ENCODE measurements around the gene THADA. TPM values are rescaled to one million over a fixed set of nuclear protein-coding genes. Genes with fewer than 3 reads are reported as not detected.

Gene THADA
- total RNA-seq, 1 experiment from 2014 or later: 29.4 TPM

GRCh38 chr2:43238176-43238575 is 357.7 kb downstream of the THADA start:
- Histone ChIP-seq H3K36me3 (ENCODE audit: insufficient read depth, low read length) (no peaks in the 10 kb centered on the region), H3K4me1 (ENCODE audit: low read length) (peaks cover 18% of the 10 kb centered on the region), H3K9me3 (ENCODE audit: low read length) (no peaks in the 10 kb centered on the region), H3K4me2 (ENCODE audit: low read depth, low read length, poor library complexity, severe bottlenecking) (no peak overlapping the region), H3K9me2 (replicated peaks; ENCODE audit: insufficient read depth, low read length) (no peaks in the 10 kb centered on the region), H3K79me2 (ENCODE audit: low read length) (no peaks in the 10 kb centered on the region), H3K9ac (ENCODE audit: low read length) (no peak overlapping the region), H4K20me1 (ENCODE audit: insufficient read depth, low read depth, low read length) (no peaks in the 10 kb centered on the region), H3K27me3 (ENCODE audit: low read length) (no peaks in the 10 kb centered on the region), H3K4me3 (ENCODE audit: low read length) (no peak overlapping the region), H3K27ac (ENCODE audit: low read length) (no peak overlapping the region), H2AFZ (ENCODE audit: low read length) (no peak overlapping the region)
- no peak for DNase-seq

- peak overlapping the region; percentile 47 for H3K4me2 ChIP-seq (ENCODE audit: low read depth, low read length, poor library complexity, severe bottlenecking)
These were observed 362.3 kb downstream of the THADA start for GRCh38 chr2:43233218-43234212.

GRCh38 chr2:43230951-43231827 is 364.6 kb downstream of the THADA start:
- Histone ChIP-seq H3K4me3 (ENCODE audit: low read length) (peak overlapping the region; percentile 29; the same call in 1 of the 2 replicates), H2AFZ (ENCODE audit: low read length) (no peak overlapping the region), H3K9me3 (ENCODE audit: low read length) (no peaks in the 10 kb centered on the region), H3K9ac (ENCODE audit: low read length) (peak overlapping the region; percentile 49), H3K36me3 (ENCODE audit: insufficient read depth, low read length) (no peaks in the 10 kb centered on the region), H3K9me2 (replicated peaks; ENCODE audit: insufficient read depth, low read length) (no peaks in the 10 kb centered on the region), H3K27me3 (ENCODE audit: low read length) (no peaks in the 10 kb centered on the region), H3K79me2 (ENCODE audit: low read length) (peaks cover 1% of the 10 kb centered on the region), H3K4me2 (ENCODE audit: low read depth, low read length, poor library complexity, severe bottlenecking) (peak overlapping the region; percentile 59), H3K4me1 (ENCODE audit: low read length) (peaks cover 66% of the 10 kb centered on the region), H3K27ac (ENCODE audit: low read length) (peak overlapping the region; percentile 93), H4K20me1 (ENCODE audit: insufficient read depth, low read depth, low read length) (no peaks in the 10 kb centered on the region)
- peak; percentile 59 for DNase-seq

More at GRCh38 chr2:43233218-43234212, 362.3 kb downstream of the THADA start:
- peak overlapping the region; percentile 33 for H3K9ac ChIP-seq (ENCODE audit: low read length)
- H3K9me3 ChIP-seq (ENCODE audit: low read length): no peaks in the 10 kb centered on the region
- H3K9me2 ChIP-seq (replicated peaks; ENCODE audit: insufficient read depth, low read length): no peaks in the 10 kb centered on the region
- H3K4me3 ChIP-seq (ENCODE audit: low read length): peak overlapping the region; percentile 9; the same call in 1 of the 2 replicates
- H4K20me1 ChIP-seq (ENCODE audit: insufficient read depth, low read depth, low read length): no peaks in the 10 kb centered on the region
- peaks cover 60% of the 10 kb centered on the region for H3K4me1 ChIP-seq (ENCODE audit: low read length)
- no peaks in the 10 kb centered on the region for H3K79me2 ChIP-seq (ENCODE audit: low read length)
- H3K36me3 ChIP-seq (ENCODE audit: insufficient read depth, low read length): no peaks in the 10 kb centered on the region
- peak; percentile 77 for DNase-seq
- H3K27ac ChIP-seq (ENCODE audit: low read length): peak overlapping the region; percentile 73
- no peaks in the 10 kb centered on the region for H3K27me3 ChIP-seq (ENCODE audit: low read length)
- no peak overlapping the region for H2AFZ ChIP-seq (ENCODE audit: low read length)

GRCh38 chr2:43230351-43230885 is 365.4 kb downstream of the THADA start:
- Histone ChIP-seq H3K9me3 (ENCODE audit: low read length) (no peaks in the 10 kb centered on the region), H2AFZ (ENCODE audit: low read length) (no peak overlapping the region), H3K79me2 (ENCODE audit: low read length) (peaks cover 9% of the 10 kb centered on the region), H3K4me2 (ENCODE audit: low read depth, low read length, poor library complexity, severe bottlenecking) (peak overlapping the region; percentile 59), H3K36me3 (ENCODE audit: insufficient read depth, low read length) (no peaks in the 10 kb centered on the region), H3K4me3 (ENCODE audit: low read length) (peak overlapping the region; percentile 29; the same call in 1 of the 2 replicates), H3K27ac (ENCODE audit: low read length) (peak overlapping the region; percentile 93), H3K9ac (ENCODE audit: low read length) (peak overlapping the region; percentile 49), H3K9me2 (replicated peaks; ENCODE audit: insufficient read depth, low read length) (no peaks in the 10 kb centered on the region), H3K4me1 (ENCODE audit: low read length) (peaks cover 66% of the 10 kb centered on the region), H4K20me1 (ENCODE audit: insufficient read depth, low read depth, low read length) (peaks cover 8% of the 10 kb centered on the region; the same call in 1 of the 2 replicates), H3K27me3 (ENCODE audit: low read length) (no peaks in the 10 kb centered on the region)
- DNase-seq: peak; percentile 81

GRCh38 chr2:43228756-43229659 is 366.8 kb downstream of the THADA start:
- H2AFZ ChIP-seq (ENCODE audit: low read length): no peak overlapping the region
- peak overlapping the region; percentile 98; the same call in 1 of the 2 replicates for H3K9ac ChIP-seq (ENCODE audit: low read length)
- peak overlapping the region; percentile 89 for H3K27ac ChIP-seq (ENCODE audit: low read length)
- H3K9me2 ChIP-seq (replicated peaks; ENCODE audit: insufficient read depth, low read length): no peaks in the 10 kb centered on the region
- peak overlapping the region; percentile 95 for H3K4me2 ChIP-seq (ENCODE audit: low read depth, low read length, poor library complexity, severe bottlenecking)
- H3K4me1 ChIP-seq (ENCODE audit: low read length): peaks cover 67% of the 10 kb centered on the region
- H3K27me3 ChIP-seq (ENCODE audit: low read length): no peaks in the 10 kb centered on the region
- peaks cover 21% of the 10 kb centered on the region for H3K79me2 ChIP-seq (ENCODE audit: low read length)
- H3K4me3 ChIP-seq (ENCODE audit: low read length): no peak overlapping the region; the same call in 1 of the 2 replicates
- DNase-seq: no peak
- peaks cover 15% of the 10 kb centered on the region; the same call in 1 of the 2 replicates for H4K20me1 ChIP-seq (ENCODE audit: insufficient read depth, low read depth, low read length)
- H3K9me3 ChIP-seq (ENCODE audit: low read length): no peaks in the 10 kb centered on the region
- H3K36me3 ChIP-seq (ENCODE audit: insufficient read depth, low read length): peaks cover under 1% of the 10 kb centered on the region

GRCh38 chr2:43228321-43228751 is 367.5 kb downstream of the THADA start:
- H3K9me3 ChIP-seq (ENCODE audit: low read length): no peaks in the 10 kb centered on the region
- no peak for DNase-seq

GRCh38 chr2:43227830-43228281 is 368.0 kb downstream of the THADA start:
- no peak overlapping the region for H2AFZ ChIP-seq (ENCODE audit: low read length)

More at GRCh38 chr2:43228321-43228751, 367.5 kb downstream of the THADA start:
- Histone ChIP-seq H3K36me3 (ENCODE audit: insufficient read depth, low read length) (peaks cover 7% of the 10 kb centered on the region), H4K20me1 (ENCODE audit: insufficient read depth, low read depth, low read length) (peaks cover 22% of the 10 kb centered on the region), H3K9me2 (replicated peaks; ENCODE audit: insufficient read depth, low read length) (no peaks in the 10 kb centered on the region), H3K27ac (ENCODE audit: low read length) (peak overlapping the region; percentile 89), H2AFZ (ENCODE audit: low read length) (no peak overlapping the region), H3K4me1 (ENCODE audit: low read length) (peaks cover 67% of the 10 kb centered on the region), H3K9ac (ENCODE audit: low read length) (peak overlapping the region; percentile 98), H3K4me2 (ENCODE audit: low read depth, low read length, poor library complexity, severe bottlenecking) (peak overlapping the region; percentile 95), H3K79me2 (ENCODE audit: low read length) (peaks cover 28% of the 10 kb centered on the region), H3K27me3 (ENCODE audit: low read length) (no peaks in the 10 kb centered on the region), H3K4me3 (ENCODE audit: low read length) (peak overlapping the region; percentile 87; the same call in 1 of the 2 replicates)

More at GRCh38 chr2:43227830-43228281, 368.0 kb downstream of the THADA start:
- no peaks in the 10 kb centered on the region for H3K27me3 ChIP-seq (ENCODE audit: low read length)
- H3K4me3 ChIP-seq (ENCODE audit: low read length): peak overlapping the region; percentile 87
- no peaks in the 10 kb centered on the region for H3K9me3 ChIP-seq (ENCODE audit: low read length)
- peaks cover 32% of the 10 kb centered on the region for H3K79me2 ChIP-seq (ENCODE audit: low read length)
- DNase-seq: no peak
- peak overlapping the region; percentile 95 for H3K4me2 ChIP-seq (ENCODE audit: low read depth, low read length, poor library complexity, severe bottlenecking)
- H3K27ac ChIP-seq (ENCODE audit: low read length): peak overlapping the region; percentile 89
- peaks cover 10% of the 10 kb centered on the region for H3K36me3 ChIP-seq (ENCODE audit: insufficient read depth, low read length)
- peaks cover 67% of the 10 kb centered on the region for H3K4me1 ChIP-seq (ENCODE audit: low read length)
- H3K9ac ChIP-seq (ENCODE audit: low read length): peak overlapping the region; percentile 98
- H3K9me2 ChIP-seq (replicated peaks; ENCODE audit: insufficient read depth, low read length): no peaks in the 10 kb centered on the region
- H4K20me1 ChIP-seq (ENCODE audit: insufficient read depth, low read depth, low read length): peaks cover 25% of the 10 kb centered on the region

Data from Karpas-422 (cell line).